Measurements from ENCODE around the gene PCARE. TPM values are rescaled to one million over a fixed set of nuclear protein-coding genes. Genes with fewer than 3 reads are reported as not detected.
A peak's percentile ranks its signal among the peaks of the same experiment; 100 is the strongest.

The PCARE gene
- total RNA-seq, 1 donor from 2014 or later: not detected

- no peak for DNase-seq (ENCODE audit: low read depth in 2 of 2)
Measured at GRCh38 chr2:29063646-29064345, 10.5 kb downstream of the PCARE start.

DNA sequence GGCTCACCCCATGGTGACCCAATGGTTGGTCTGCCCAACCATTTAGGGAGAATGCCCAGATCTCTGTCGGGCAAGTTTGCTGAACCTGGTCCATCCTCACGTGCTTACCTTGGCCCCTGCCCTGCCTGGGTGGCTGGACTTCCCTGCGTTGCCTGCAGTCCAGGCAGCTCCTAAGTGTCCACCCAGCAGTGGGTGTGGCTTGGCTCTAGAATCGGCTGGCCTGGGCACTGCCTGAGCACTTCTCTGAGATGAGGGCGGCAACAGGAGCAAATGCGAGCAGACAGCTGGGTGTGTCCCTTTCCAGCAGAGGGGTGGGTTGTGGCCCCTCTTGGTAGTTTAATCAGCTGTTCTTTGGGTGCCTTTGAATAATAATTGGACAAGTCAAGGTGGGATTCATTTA lies 11.3 kb downstream of the PCARE start:
- no peak for DNase-seq (ENCODE audit: low read depth in 2 of 2)

GRCh38 chr2:29062371-29062770 lies 12.0 kb downstream of the PCARE start:
- DNase-seq (ENCODE audit: low read depth in 2 of 2): no peak

- DNase-seq (ENCODE audit: low read depth in 2 of 2): no peak
Measured at GRCh38 chr2:29061616-29062015, 12.7 kb downstream of the PCARE start.

DNA sequence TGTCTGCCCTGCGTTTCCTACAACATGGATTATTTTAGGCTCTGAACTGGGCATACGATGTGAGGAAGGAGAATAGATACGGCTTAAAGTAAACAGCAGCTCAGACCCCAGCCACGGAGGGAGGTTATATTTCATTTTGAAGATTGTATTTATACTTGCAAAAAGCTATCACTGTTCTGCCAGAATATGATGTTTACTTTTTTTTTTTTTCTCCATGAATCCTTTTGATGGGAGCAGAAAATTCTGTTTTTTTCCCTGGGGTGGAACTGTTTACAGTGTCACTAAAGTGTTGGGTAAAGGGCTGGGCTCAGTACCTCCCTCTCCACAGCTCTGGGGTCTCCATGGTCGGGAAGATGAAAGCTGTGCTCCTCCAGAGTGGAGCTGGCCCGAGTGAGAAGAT lies 13.1 kb downstream of the PCARE start:
- no peak for DNase-seq (ENCODE audit: low read depth in 2 of 2)

- no peak for DNase-seq (ENCODE audit: low read depth in 2 of 2)
Measured at GRCh38 chr2:29060441-29060840, 13.9 kb downstream of the PCARE start.

GRCh38 chr2:29059624-29060023 lies 14.7 kb downstream of the PCARE start:
- DNase-seq (ENCODE audit: low read depth in 2 of 2): no peak

- no peak for DNase-seq (ENCODE audit: low read depth in 2 of 2)
Measured at GRCh38 chr2:29057006-29057405, 17.3 kb downstream of the PCARE start.

DNA sequence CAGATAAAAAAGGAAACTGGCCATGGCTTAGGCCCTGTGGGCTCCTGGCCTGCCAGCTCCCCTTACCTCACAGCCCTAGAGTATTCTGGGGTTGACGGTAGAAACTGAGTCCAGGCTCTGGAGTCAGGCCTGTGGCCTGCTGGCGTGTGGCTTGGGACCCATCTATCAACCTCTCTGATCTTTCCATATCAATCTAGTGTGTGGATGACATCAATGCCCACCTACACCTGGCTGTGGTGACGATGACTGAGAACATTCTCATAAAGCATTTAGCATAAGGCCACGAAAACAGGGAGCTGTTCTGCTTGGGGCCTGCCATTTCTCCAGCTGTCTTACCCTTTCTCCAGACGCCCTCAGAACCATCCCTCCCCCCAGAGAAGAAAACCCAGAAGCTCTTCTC lies 17.9 kb downstream of the PCARE start:
- DNase-seq (ENCODE audit: low read depth in 2 of 2): no peak

DNA sequence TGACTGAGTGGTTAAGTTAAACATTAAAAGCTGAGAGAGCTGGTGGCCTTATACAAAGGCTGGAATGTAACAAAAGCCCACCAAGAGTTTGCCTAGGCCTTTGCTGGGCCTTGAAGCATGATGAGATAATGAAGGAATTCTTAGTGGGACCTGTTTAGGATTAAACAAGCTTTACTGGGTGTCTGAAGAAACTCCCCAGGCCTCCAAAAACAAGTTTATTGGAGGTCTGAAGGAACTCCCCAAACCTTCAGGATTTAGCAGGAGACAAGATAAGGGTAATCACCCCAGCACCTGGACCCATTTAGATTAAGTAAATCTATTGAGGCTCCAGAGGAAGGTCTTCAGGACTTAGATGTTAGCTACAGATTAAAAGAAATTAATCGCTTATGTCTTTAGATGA lies 18.7 kb downstream of the PCARE start:
- no peak for DNase-seq (ENCODE audit: low read depth in 2 of 2)

DNA sequence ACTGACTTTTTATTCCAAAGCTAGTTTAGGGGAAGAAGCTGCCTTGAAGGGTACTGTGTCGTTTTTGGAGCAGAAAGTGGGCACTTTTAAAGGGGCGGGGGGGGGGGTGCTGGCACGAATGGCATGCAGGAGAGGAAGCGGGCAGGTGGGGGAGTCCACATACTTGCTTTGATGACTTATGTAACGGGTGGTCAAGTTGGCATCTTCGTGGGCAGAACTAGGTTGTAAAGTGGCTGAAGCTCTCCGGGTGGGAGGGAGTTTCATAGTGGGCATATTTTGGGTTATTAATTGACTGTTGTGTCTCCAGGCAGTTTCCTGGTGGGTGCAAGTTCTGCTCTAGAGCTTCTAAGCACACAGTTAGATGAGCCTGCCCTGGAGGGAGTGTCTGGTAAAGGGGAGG lies 19.9 kb downstream of the PCARE start:
- no peak for DNase-seq (ENCODE audit: low read depth in 2 of 2)

DNA sequence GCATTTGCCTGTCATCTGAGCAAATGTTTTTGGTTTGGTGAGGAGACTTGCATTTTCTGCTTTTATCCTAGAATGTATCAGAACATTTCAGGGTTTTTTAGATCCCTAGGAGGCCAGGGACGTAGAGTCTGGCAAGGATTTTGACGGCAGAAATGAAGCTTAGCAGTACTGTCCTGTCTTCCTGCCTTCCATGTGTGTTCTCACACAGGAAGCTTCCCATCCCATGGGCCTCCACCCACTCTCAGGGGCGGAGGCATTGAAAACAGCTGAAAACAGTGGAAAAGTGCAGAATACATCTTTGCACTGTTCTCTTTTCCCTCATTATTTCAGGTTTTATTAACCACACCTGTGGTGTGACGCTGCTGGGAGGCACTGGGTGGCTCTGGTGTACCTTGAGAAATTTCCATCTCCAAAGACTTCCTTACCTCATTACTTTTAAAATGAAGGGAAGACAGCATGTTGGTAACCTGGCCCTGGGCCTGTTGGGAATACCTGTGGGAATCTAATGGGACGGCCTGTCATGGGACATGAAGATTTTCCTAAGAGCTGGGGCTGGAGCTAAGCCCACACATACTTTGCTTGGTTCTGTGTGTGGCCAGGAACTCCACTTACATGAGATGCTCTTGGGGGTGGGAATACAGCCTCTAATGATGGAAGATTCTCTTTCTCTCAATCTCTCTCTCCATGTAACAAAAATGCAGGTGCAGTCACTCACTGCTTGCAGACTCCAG lies 20.5 kb downstream of the PCARE start:
- DNase-seq (ENCODE audit: low read depth in 2 of 2): no peak

GRCh38 chr2:29053223-29053622 lies 21.1 kb downstream of the PCARE start:
- DNase-seq (ENCODE audit: low read depth in 2 of 2): no peak

- no peak for DNase-seq (ENCODE audit: low read depth in 2 of 2)
Measured at GRCh38 chr2:29052807-29053206, 21.5 kb downstream of the PCARE start.

- DNase-seq (ENCODE audit: low read depth in 2 of 2): no peak
Measured at GRCh38 chr2:29051730-29052129, 22.6 kb downstream of the PCARE start.

DNA sequence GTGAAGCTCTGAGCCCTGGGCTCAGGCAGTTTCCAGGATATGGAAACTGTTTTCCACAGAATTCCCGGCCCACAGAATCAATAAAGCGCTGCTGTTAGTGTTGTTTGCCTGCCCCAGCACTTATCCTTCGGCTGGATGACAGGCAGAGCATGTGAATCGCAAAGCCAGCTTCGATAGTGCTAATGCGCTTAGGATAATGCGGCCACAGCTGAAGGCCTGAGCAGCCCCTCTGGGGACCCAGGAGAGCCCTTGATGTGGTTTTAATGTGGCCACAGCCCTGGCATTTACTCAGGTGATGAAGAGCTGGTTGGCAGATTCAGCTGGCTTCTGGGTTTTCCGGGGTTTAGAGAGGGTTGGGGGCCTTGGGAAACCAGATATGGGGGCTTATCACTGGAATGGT lies 23.7 kb downstream of the PCARE start:
- DNase-seq (ENCODE audit: low read depth in 2 of 2): no peak

GRCh38 chr2:29047083-29047845 lies 27.1 kb downstream of the PCARE start:
- DNase-seq (ENCODE audit: low read depth in 2 of 2): no peak

GRCh38 chr2:29046321-29046720 lies 28.0 kb downstream of the PCARE start:
- no peak for DNase-seq (ENCODE audit: low read depth in 2 of 2)

DNA sequence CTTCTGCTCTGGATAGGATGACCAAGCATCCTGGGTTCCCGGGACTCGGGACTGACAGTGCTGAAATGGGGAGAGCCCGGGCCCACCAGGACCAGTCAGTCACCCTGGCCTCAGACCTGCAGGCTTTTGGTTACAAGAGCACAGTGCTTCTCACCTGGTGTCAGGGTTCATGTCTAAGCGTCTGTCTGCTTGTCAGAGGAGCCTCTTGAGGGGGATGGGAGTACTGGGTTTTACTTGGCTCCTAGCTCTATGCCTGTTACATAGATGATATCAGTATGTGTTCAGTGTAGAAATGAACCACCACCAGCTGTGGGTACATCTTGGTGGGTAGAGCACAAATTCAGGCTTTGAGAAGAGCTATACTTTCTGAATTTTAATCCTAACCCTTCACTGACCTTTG lies 29.9 kb downstream of the PCARE start:
- no peak for DNase-seq (ENCODE audit: low read depth in 2 of 2)

GRCh38 chr2:29042561-29043075 lies 31.7 kb downstream of the PCARE start:
- peak in 1 of 2 donors; percentile 18 for DNase-seq (ENCODE audit: low read depth in 2 of 2)

- DNase-seq (ENCODE audit: low read depth in 2 of 2): no peak
Measured at GRCh38 chr2:29041161-29041660, 33.1 kb downstream of the PCARE start.

DNA sequence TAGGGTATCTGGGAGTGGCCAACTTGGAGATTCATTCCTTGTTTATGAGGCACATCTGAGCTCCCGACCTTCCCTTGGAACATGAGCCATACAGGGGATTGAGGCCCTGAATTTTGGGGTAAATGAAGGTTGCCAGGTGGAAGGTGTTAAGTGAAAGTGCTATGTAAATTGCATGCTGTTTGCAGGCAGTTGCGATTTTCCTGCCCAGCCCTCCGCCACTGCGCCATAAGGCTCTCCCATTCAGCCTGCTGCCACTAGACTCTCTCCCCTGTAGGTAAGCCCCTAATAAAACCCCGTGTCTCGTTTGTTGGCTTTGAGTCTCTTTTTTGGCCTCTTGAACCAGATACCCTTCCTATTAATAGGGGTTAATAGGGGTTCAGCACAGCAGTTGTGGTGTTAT lies 33.8 kb downstream of the PCARE start:
- DNase-seq (ENCODE audit: low read depth in 2 of 2): no peak

All from dermis microvascular lymphatic vessel endothelial cell (primary cell).